ENCODE measurements around the gene KIF18B.

KIF18B gene

GRCh38 chr17:44905006-44906000 is 42.3 kb downstream of the KIF18B start:
- DNase-seq (ENCODE audit: low read depth) = peak; percentile 15

- no peak for DNase-seq (ENCODE audit: low read depth)
Measured at GRCh38 chr17:44904001-44904984, 43.3 kb downstream of the KIF18B start.

GRCh38 chr17:44903012-44903685 is 44.4 kb downstream of the KIF18B start:
- no peak for DNase-seq (ENCODE audit: low read depth)

GRCh38 chr17:44902135-44902760 is 45.3 kb downstream of the KIF18B start:
- DNase-seq (ENCODE audit: low read depth) = no peak

GRCh38 chr17:44901411-44901921 is 46.1 kb downstream of the KIF18B start:
- peak; percentile 86 for DNase-seq (ENCODE audit: low read depth)

GRCh38 chr17:44900894-44901293 is 46.7 kb downstream of the KIF18B start:
- DNase-seq (ENCODE audit: low read depth) = peak; percentile 82

GRCh38 chr17:44899074-44899782 is 48.3 kb downstream of the KIF18B start, which contains the start of gene EFTUD2:
EFTUD2 (minus strand) TSS chr17:44899445; CDS start chr17:44894521, 4,924 bp downstream.
- peak; percentile 89 for DNase-seq (ENCODE audit: low read depth)

- peak; percentile 62 for DNase-seq (ENCODE audit: low read depth)
Measured at GRCh38 chr17:44898768-44899073, 48.9 kb downstream of the KIF18B start.

GRCh38 chr17:44894642-44895041 is 52.9 kb downstream of the KIF18B start:
- no peak for DNase-seq (ENCODE audit: low read depth)

- no peak for DNase-seq (ENCODE audit: low read depth)
Measured at GRCh38 chr17:44892250-44892649, 55.3 kb downstream of the KIF18B start.

GRCh38 chr17:44889003-44889402 is 58.6 kb downstream of the KIF18B start:
- no peak for DNase-seq (ENCODE audit: low read depth)

GRCh38 chr17:44887971-44888954 is 59.3 kb downstream of the KIF18B start:
- DNase-seq (ENCODE audit: low read depth) = no peak

GRCh38 chr17:44887016-44887415 is 60.6 kb downstream of the KIF18B start:
- no peak for DNase-seq (ENCODE audit: low read depth)

GRCh38 chr17:44884941-44885340 is 62.6 kb downstream of the KIF18B start:
- no peak for DNase-seq (ENCODE audit: low read depth)

- DNase-seq (ENCODE audit: low read depth) = no peak
Measured at GRCh38 chr17:44881145-44881544, 66.4 kb downstream of the KIF18B start.

- DNase-seq (ENCODE audit: low read depth) = no peak
Measured at GRCh38 chr17:44880062-44880461, 67.5 kb downstream of the KIF18B start.

- no peak for DNase-seq (ENCODE audit: low read depth)
Measured at GRCh38 chr17:44879376-44879775, 68.2 kb downstream of the KIF18B start.

- DNase-seq (ENCODE audit: low read depth) = peak; percentile 63
Measured at GRCh38 chr17:44878627-44879221, 68.8 kb downstream of the KIF18B start.

GRCh38 chr17:44877121-44877520 is 70.5 kb downstream of the KIF18B start:
- no peak for DNase-seq (ENCODE audit: low read depth)
